IMR-90 (cell line): Measurements from ENCODE around the gene HIVEP3. TPM values are rescaled to one million over a fixed set of nuclear protein-coding genes. Genes with fewer than 3 reads are reported as not detected.

ENCODE experiments used
- ATAC-seq: fragments of 200-7000 bp; cut with Tn5 transposase; 2 replicates; pipeline ENCODE4 v1.9.1; 2020; ENCODE audit warnings: low read depth, mild to moderate bottlenecking, moderate library complexity
- Bru-seq: library from RNA; stranded (reverse); fragments of 400-500 nt; gene quantifications from one replicate; lab custom pipeline; 2021; lab: Mats Ljungman, UMichigan
- BruChase-seq, 2 experiments: library from RNA; stranded (reverse); fragments of 400-500 nt; gene quantifications; one replicate each; lab custom pipeline; 2021; lab: Mats Ljungman, UMichigan
- BruUV-seq: library from RNA; stranded (reverse); fragments of 400-500 nt; replicated peaks from 2 replicates; lab custom pipeline; 2021; lab: Mats Ljungman, UMichigan
- CTCF ChIA-PET: fragments of 300-600 bp; formaldehyde crosslinking; extraction: SDS; loops from one replicate; lab custom pipeline; 2021; ENCODE audit warnings: antibody characterized with exemption; lab: Yijun Ruan, JAX
- POLR2A ChIA-PET: fragments of 300-600 bp; sonication (Branson Sonifier 250); formaldehyde crosslinking; loops from one replicate; lab custom pipeline; 2022; ENCODE audit warnings: antibody characterized with exemption; ENCODE audit not compliant: unreplicated experiment; lab: Charles Lee
- DNase-seq: peaks from one replicate; pipeline ENCODE4 v3.0.0; 2013
- H2AFZ ChIP-seq: replicated peaks from 2 replicates; pipeline ENCODE3; 2013; ENCODE audit warnings: low read length, mild to moderate bottlenecking; ENCODE audit not compliant: poor library complexity
- H2AK5ac ChIP-seq: 2 replicates; pipeline ENCODE4 v1.6.1; 2013; ENCODE audit warnings: low read depth, low read length, inconsistent platforms
- H2AK9ac ChIP-seq: replicated peaks from 2 replicates; pipeline ENCODE3; 2013; ENCODE audit warnings: mild to moderate bottlenecking, low read depth, low read length, moderate library complexity; ENCODE audit not compliant: poor library complexity
- H2BK120ac ChIP-seq: 2 replicates; pipeline ENCODE4 v1.6.1; 2013; ENCODE audit warnings: low read depth, low read length, inconsistent platforms
- H2BK15ac ChIP-seq: 3 replicates; pipeline ENCODE4 v1.6.1; 2013; ENCODE audit warnings: low read depth, low read length, inconsistent platforms
- H2BK20ac ChIP-seq: 2 replicates; pipeline ENCODE4 v1.6.1; 2013; ENCODE audit warnings: low read depth, mild to moderate bottlenecking, inconsistent platforms, low read length, moderate library complexity
- H2BK5ac ChIP-seq: 2 replicates; pipeline ENCODE4 v1.6.1; 2013; ENCODE audit warnings: mild to moderate bottlenecking, low read depth, low read length, inconsistent platforms; ENCODE audit not compliant: poor library complexity, severe bottlenecking
- H3K14ac ChIP-seq: replicated peaks from 2 replicates; pipeline ENCODE4 v1.6.1; 2013; ENCODE audit warnings: low read depth, low read length, inconsistent platforms
- H3K18ac ChIP-seq: 2 replicates; pipeline ENCODE4 v1.6.1; 2013; ENCODE audit warnings: low read depth, low read length, control low read depth
- H3K23ac ChIP-seq: 2 replicates; pipeline ENCODE4 v1.6.1; 2013; ENCODE audit warnings: low read depth, low read length, inconsistent platforms
- H3K27ac ChIP-seq: 2 replicates; pipeline ENCODE4 v1.5.1; 2013; ENCODE audit warnings: mild to moderate bottlenecking, control low read depth, low read length; ENCODE audit not compliant: insufficient read depth
- H3K27me3 ChIP-seq: 2 replicates; pipeline ENCODE4 v1.6.1; 2013; ENCODE audit warnings: low read length; ENCODE audit not compliant: control insufficient read depth, insufficient read depth
- H3K36me3 ChIP-seq: 2 replicates; pipeline ENCODE4 v1.6.1; 2013; ENCODE audit warnings: low read length, mixed read lengths; ENCODE audit not compliant: control insufficient read depth, insufficient read depth
- H3K4ac ChIP-seq: 2 replicates; pipeline ENCODE4 v1.6.1; 2013; ENCODE audit warnings: low read depth, low read length, inconsistent platforms
- H3K4me1 ChIP-seq: 2 replicates; pipeline ENCODE4 v1.6.1; 2013; ENCODE audit warnings: low read length, mixed read lengths; ENCODE audit not compliant: control insufficient read depth, insufficient read depth
- H3K4me2 ChIP-seq: 2 replicates; pipeline ENCODE4 v1.6.1; 2013; ENCODE audit warnings: low read depth, mild to moderate bottlenecking, control low read depth, low read length, moderate library complexity
- H3K4me3 ChIP-seq: 2 replicates; pipeline ENCODE4 v1.5.1; 2013; ENCODE audit warnings: low read depth, mild to moderate bottlenecking, control low read depth, low read length, moderate library complexity; ENCODE audit not compliant: insufficient read depth
- H3K56ac ChIP-seq: 2 replicates; pipeline ENCODE4 v1.6.1; 2013; ENCODE audit warnings: low read length, inconsistent platforms; ENCODE audit not compliant: insufficient read depth; ENCODE audit errors: extremely low read depth
- H3K79me1 ChIP-seq, 2 experiments: 2 replicates each; pipeline ENCODE4 v1.6.1; 2013; ENCODE audit warnings: low read length in 2 of 2, inconsistent platforms in 1 of 2, low read depth in 1 of 2
- H3K9ac ChIP-seq: 2 replicates; pipeline ENCODE4 v1.6.1; 2013; ENCODE audit warnings: low read depth, low read length, control low read depth
- H3K9me1 ChIP-seq: 2 replicates; pipeline ENCODE4 v1.6.1; 2013; ENCODE audit warnings: low read length, inconsistent platforms; ENCODE audit not compliant: insufficient read depth
- H3K9me3 ChIP-seq: 2 replicates; pipeline ENCODE4 v1.6.1; 2013; ENCODE audit warnings: low read length; ENCODE audit not compliant: control insufficient read depth, insufficient read depth
- H4K20me1 ChIP-seq: 2 replicates; pipeline ENCODE4 v1.6.1; 2013; ENCODE audit warnings: low read length, inconsistent platforms; ENCODE audit not compliant: insufficient read depth
- H4K5ac ChIP-seq: 2 replicates; pipeline ENCODE4 v1.6.1; 2013; ENCODE audit warnings: mild to moderate bottlenecking, low read depth, low read length, control low read depth
- H4K8ac ChIP-seq, 2 experiments: 2 replicates each; pipeline ENCODE4 v1.6.1; 2013; ENCODE audit warnings: low read depth in 2 of 2, low read length in 2 of 2, control low read depth in 1 of 2, inconsistent platforms in 1 of 2
- H4K91ac ChIP-seq: 2 replicates; pipeline ENCODE4 v1.6.1; 2013; ENCODE audit warnings: low read depth, low read length, inconsistent platforms; ENCODE audit not compliant: insufficient read depth
- MAFK ChIP-seq: IDR thresholded peaks from 2 replicates; pipeline ENCODE4 v1.6.1; 2012; ENCODE audit warnings: low read depth, low read length, improper control_type of control experiment
- SMC3 ChIP-seq: fragments of 150-350 bp; IDR thresholded peaks from 2 replicates; pipeline ENCODE4 v1.6.1; 2016; ENCODE audit warnings: low read depth, mild to moderate bottlenecking, antibody characterized with exemption, low read length, moderate library complexity
- WGBS, 2 experiments: methylation state at CpG; one replicate each; pipeline versions ENCODE4 v1.1.5 to v1.1.7; 2013; ENCODE audit warnings: missing lambda C conversion rate in 2 of 2; ENCODE audit not compliant: insufficient read length in 1 of 2; ENCODE audit errors: extremely low coverage in 2 of 2; 5-methylcytosine and 5-hydroxymethylcytosine counted together
- dilution Hi-C: fragments of 300-500 bp; cut with HindIII; formaldehyde crosslinking; loops from one replicate; pipeline ENCODE4 v1.14.3; 2018; ENCODE audit warnings: low sequenced_read_pairs; ENCODE audit not compliant: unreplicated experiment
- in situ Hi-C: fragments of 300-500 bp; cut with MboI; formaldehyde crosslinking; loops from 3 replicates; pipeline ENCODE4 v1.14.3; 2019; ENCODE audit warnings: low sequenced_read_pairs, inconsistent platforms, mixed read lengths
- intact Hi-C: fragments of 100-400 bp; cut with micrococcal nuclease; formaldehyde crosslinking; loops from 2 replicates; pipeline ENCODE4 v1.10.0; 2022
- long read RNA-seq: library from polyadenylated mRNA; unstranded; transcript quantifications from one replicate; pipeline ENCODE4 v2.0.0, GENCODE V29; 2021; ENCODE audit not compliant: unreplicated experiment
- polyA plus RNA-seq, 3 experiments: library from polyadenylated mRNA; depleted of rRNA; stranded (reverse); fragments of >200 nt; gene quantifications; 2 replicates each; pipeline ENCODE4 v1.2.3, GENCODE V29; 2012; ENCODE audit warnings: low replicate concordance in 1 of 3
- total RNA-seq: library from RNA; depleted of rRNA; stranded (reverse); fragments of >200 nt; gene quantifications from 2 replicates; pipeline ENCODE4 v1.2.3, GENCODE V29; 2012; rRNA removed

The HIVEP3 gene
- total RNA-seq: 1.1 and 1.4 TPM in 2 replicates
- polyA plus RNA-seq (2012; rRNA removed): 3.6 and 4.0 TPM in 2 replicates
- polyA plus RNA-seq (2012; cell fraction: cytosol; rRNA removed): 2.5 and 2.7 TPM in 2 replicates
- polyA plus RNA-seq (2012; cell fraction: nucleus; rRNA removed; ENCODE audit: low replicate concordance): 2.1 and 3.1 TPM in 2 replicates
- percentile 42 among the genes with signal in this experiment for Bru-seq, nascent RNA
- BruChase-seq, experiment 1, labeled RNA remaining after a 6-hour chase: percentile 35 among the genes with signal in this experiment
- BruChase-seq, experiment 2, labeled RNA remaining after a 2-hour chase: percentile 40 among the genes with signal in this experiment
- long read RNA-seq, partial matches to known transcripts: 1 of 3 reads
- long read RNA-seq, other reads (novel, unspliced or antisense): 2 of 3 reads

DNA sequence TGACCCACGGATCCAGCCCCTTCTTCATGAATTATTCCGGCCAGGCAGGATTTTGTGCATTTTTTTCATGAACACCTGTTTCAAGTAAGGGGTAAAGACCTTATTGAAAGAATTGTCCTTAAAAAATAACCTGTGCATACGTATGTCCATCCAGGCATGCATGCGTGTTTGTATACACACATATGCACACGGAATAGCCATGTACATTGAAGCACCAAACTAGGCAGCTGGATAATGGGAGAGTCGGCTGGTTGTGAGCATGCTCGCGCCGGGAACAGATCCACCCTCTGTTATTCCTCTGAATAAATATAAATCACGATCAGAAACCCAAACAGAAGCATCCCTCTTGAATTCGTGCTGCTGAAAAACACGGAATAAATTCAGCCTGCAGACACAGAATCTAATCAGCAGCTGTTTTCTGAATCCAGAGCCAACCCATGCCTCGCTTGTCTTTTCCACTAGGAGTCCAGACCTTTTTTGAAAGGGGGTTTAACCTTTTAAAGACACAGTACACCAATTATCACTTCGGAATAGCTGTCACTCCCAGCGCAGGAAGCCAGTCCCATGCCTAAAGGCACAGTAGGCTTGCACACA lies at the start of gene HIVEP3:
Gene HIVEP3 (minus strand): TSS at position 473 of the 594 bp plus-strand sequence.
- peak within 1 kb of the TSS; percentile 92 for H2AFZ ChIP-seq
- H3K23ac ChIP-seq: peak within 1 kb of the TSS; percentile 35
- ATAC-seq (peak; percentile 41), DNase-seq (no peak)
- no peak within 1 kb of the TSS for H2BK5ac ChIP-seq
- H3K14ac ChIP-seq: peak within 1 kb of the TSS; percentile 62
- H3K27ac ChIP-seq: no peak within 1 kb of the TSS; the same call in 1 of the 2 replicates
- no peak within 1 kb of the TSS for H4K91ac ChIP-seq
- H3K18ac ChIP-seq: no peak within 1 kb of the TSS
- no peaks in the 10 kb centered on the region for H3K36me3 ChIP-seq
- 0 out of 2 replicates have a peak, but pooled peaks cover 4% of the 10 kb centered on the region for H3K27me3 ChIP-seq
- 0 out of 2 replicates have a peak within 1 kb of the TSS, but pooled peaks have one; percentile 7 for H2BK120ac ChIP-seq
- ChIA-PET CTCF (interaction anchor here (0.7 kb wide), 1 partner anchor 23 kb away, joined by 3 read pairs; no protein-coding TSS in a partner anchor), POLR2A (no interaction called here)
- H3K4ac ChIP-seq: peak within 1 kb of the TSS; percentile 23; the same call in 1 of the 2 replicates
- in situ Hi-C loops: no loop called here
- 4% methylated on average over 5 of the region's 15 CpGs; no CpG with 5 or more reads in 1 of the 2 experiments for WGBS, 2 experiments
- H3K79me1 ChIP-seq: 0 out of 4 replicates have a peak, but pooled peaks cover 3 to 6% of the 10 kb centered on the region in 2 experiments
- no peak within 1 kb of the TSS for H2AK9ac ChIP-seq
- H4K5ac ChIP-seq: no peak within 1 kb of the TSS
- H3K9ac ChIP-seq: peak within 1 kb of the TSS; percentile 21; the same call in 1 of the 2 replicates
- no peaks in the 10 kb centered on the region for H4K20me1 ChIP-seq
- no peak within 1 kb of the TSS for H2BK20ac ChIP-seq
- peaks cover 2% of the 10 kb centered on the region; the same call in 1 of the 2 replicates for H3K9me1 ChIP-seq
- TF ChIP-seq SMC3 (0 out of 2 replicates have a peak, but pooled peaks have one; percentile 1), MAFK (no peak)
- no peak within 1 kb of the TSS for H3K56ac ChIP-seq
- BruUV-seq: no TSS peak
- peak within 1 kb of the TSS; percentile 92 for H3K4me2 ChIP-seq
- no peak within 1 kb of the TSS for H4K8ac ChIP-seq
- H3K4me3 ChIP-seq: peak within 1 kb of the TSS; percentile 83
- no peak within 1 kb of the TSS for H2BK15ac ChIP-seq
- peaks cover 9% of the 10 kb centered on the region for H3K4me1 ChIP-seq
- dilution Hi-C loops: no loop called here
- H2AK5ac ChIP-seq: no peak within 1 kb of the TSS
- intact Hi-C loops: loop anchor here (1.0 to 5.0 kb wide), 2 partner anchors 119 to 344 kb away; no protein-coding TSS in a partner anchor
- no peaks in the 10 kb centered on the region for H3K9me3 ChIP-seq
